Caco-2 (cell line): ENCODE measurements around the gene C16orf78. TPM values are rescaled to one million over a fixed set of nuclear protein-coding genes. Genes with fewer than 3 reads are reported as not detected.
A peak's percentile ranks its signal among the peaks of the same experiment; 100 is the strongest.

Source experiments
- BruUV-seq: library from RNA; stranded (reverse); fragments of 400-500 nt; replicated peaks from 2 replicates; lab custom pipeline; 2021; lab: Mats Ljungman, UMichigan
- CTCF ChIA-PET: fragments of 300-600 bp; sonication (Branson Sonifier 250); formaldehyde crosslinking; loops from one replicate; lab custom pipeline; 2022; ENCODE audit warnings: antibody characterized with exemption; lab: Charles Lee
- POLR2A ChIA-PET: fragments of 300-600 bp; sonication (Branson Sonifier 250); formaldehyde crosslinking; loops from one replicate; lab custom pipeline; 2022; ENCODE audit warnings: antibody characterized with exemption; lab: Charles Lee
- DNase-seq, 2 experiments: peaks; one replicate each; pipeline versions ENCODE4 v3.0.0 to v3.0.0-alpha.2; 2020 to 2022
- H3K27me3 ChIP-seq: replicated peaks from 2 replicates; pipeline ENCODE4 v1.6.0; 2011; ENCODE audit warnings: low read length; ENCODE audit not compliant: control insufficient read depth, insufficient read depth
- H3K36me3 ChIP-seq: 2 replicates; pipeline ENCODE4 v1.5.1; 2011; ENCODE audit warnings: low read length; ENCODE audit not compliant: control insufficient read depth, insufficient read depth
- H3K4me1 ChIP-seq: fragments of 250-450 bp; sonication (Bioruptor Pico); 2 replicates; pipeline ENCODE4 v1.5.1; 2020; ENCODE audit warnings: mild to moderate bottlenecking
- H3K4me3 ChIP-seq: 2 replicates; pipeline ENCODE4 v1.5.1; 2011; ENCODE audit warnings: low read depth, mild to moderate bottlenecking, control low read depth, low read length
- H3K9me3 ChIP-seq: fragments of 250-450 bp; sonication (Bioruptor Pico); 2 replicates; pipeline ENCODE4 v1.5.1; 2020; ENCODE audit warnings: mild to moderate bottlenecking, moderate library complexity
- H3K27ac Mint-ChIP-seq: one replicate; pipeline ENCODE4 v1.8.0; 2022; ENCODE audit warnings: mixed read lengths; ENCODE audit not compliant: unreplicated experiment
- H3K27me3 Mint-ChIP-seq: one replicate; pipeline ENCODE4 v1.8.0; 2022; ENCODE audit warnings: mixed read lengths; ENCODE audit not compliant: insufficient read depth, unreplicated experiment
- H3K36me3 Mint-ChIP-seq: one replicate; pipeline ENCODE4 v1.8.0; 2022; ENCODE audit warnings: mild to moderate bottlenecking, mixed read lengths; ENCODE audit not compliant: insufficient read depth, unreplicated experiment
- H3K4me1 Mint-ChIP-seq: one replicate; pipeline ENCODE4 v1.8.0; 2022; ENCODE audit warnings: low read depth, mixed read lengths; ENCODE audit not compliant: unreplicated experiment
- H3K4me3 Mint-ChIP-seq: one replicate; pipeline ENCODE4 v1.8.0; 2022; ENCODE audit warnings: mild to moderate bottlenecking, moderate library complexity, mixed read lengths; ENCODE audit not compliant: unreplicated experiment
- H3K9me3 Mint-ChIP-seq: one replicate; pipeline ENCODE4 v1.8.0; 2022; ENCODE audit warnings: mixed read lengths; ENCODE audit not compliant: unreplicated experiment
- intact Hi-C: fragments of 100-400 bp; cut with micrococcal nuclease; formaldehyde crosslinking; loops from one replicate; pipeline ENCODE4 v1.10.0; 2022; ENCODE audit not compliant: unreplicated experiment
- total RNA-seq: library from RNA; stranded (reverse); gene quantifications from 2 replicates; pipeline ENCODE4 v1.2.3, GENCODE V29; 2022
- TF ChIP-seq, protein P1 (sequence below), 2 experiments: fragments of 200-600 bp in 1 of 2; IDR thresholded peaks; 1 replicate in 1 of 2; 2 replicates in 1 of 2; pipeline versions ENCODE4 v1.5.1 to v1.8.0; 2011 to 2022; ENCODE audit warnings: antibody characterized with exemption in 1 of 2, control low read depth in 1 of 2, inconsistent platforms in 1 of 2, low read depth in 1 of 2, low read length in 1 of 2, mild to moderate bottlenecking in 1 of 2, moderate library complexity in 1 of 2; ENCODE audit not compliant: insufficient read depth in 1 of 2, severe bottlenecking in 1 of 2, unreplicated experiment in 1 of 2

Gene C16orf78
- total RNA-seq, 1 experiment from 2014 or later = not detected

DNA sequence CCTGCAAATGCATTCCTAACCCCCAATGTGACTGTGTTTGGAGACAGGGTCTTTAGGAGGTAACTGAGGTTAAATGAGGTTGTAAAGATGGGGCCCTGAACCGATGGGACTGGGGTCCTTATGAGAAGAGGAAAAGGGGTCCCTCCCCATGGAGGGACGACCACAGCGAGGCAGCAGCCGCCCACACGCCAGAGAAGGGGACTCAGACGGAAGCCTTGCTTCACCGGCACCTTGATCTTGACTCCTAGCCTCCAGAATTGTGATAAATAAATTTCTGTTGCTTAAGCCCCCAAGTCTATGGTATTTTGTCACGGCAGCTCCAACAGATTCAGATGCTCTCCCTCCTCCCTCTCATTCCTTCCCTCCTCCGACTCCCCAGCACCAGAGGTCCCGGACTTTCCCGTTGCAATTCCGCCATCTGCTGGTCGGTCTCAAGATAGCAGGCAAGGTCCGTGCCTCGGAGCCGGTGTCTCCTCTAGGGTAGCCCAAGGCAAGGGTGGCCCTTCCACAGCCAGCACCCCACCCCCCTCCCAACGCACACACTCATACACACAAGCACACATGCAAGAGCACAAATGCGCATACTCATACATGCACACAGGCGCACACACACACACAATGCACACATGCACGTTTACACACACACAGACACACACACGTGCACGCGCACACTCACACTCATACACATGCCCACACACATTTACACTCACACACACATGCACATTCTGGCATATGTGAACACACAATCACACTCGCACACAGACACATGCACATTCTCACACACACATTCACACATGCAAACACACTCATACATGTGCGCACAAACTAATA is 23.1 kb upstream of the C16orf78 start:
- Histone ChIP-seq H3K4me1 (no peaks in the 10 kb centered on the region), H3K27me3 (no peaks in the 10 kb centered on the region), H3K36me3 (no peaks in the 10 kb centered on the region), H3K9me3 (no peaks in the 10 kb centered on the region), H3K4me3 (no peak overlapping the region)
- DNase-seq = peak; percentile 65 to 79
- TF ChIP-seq, protein P1, sequence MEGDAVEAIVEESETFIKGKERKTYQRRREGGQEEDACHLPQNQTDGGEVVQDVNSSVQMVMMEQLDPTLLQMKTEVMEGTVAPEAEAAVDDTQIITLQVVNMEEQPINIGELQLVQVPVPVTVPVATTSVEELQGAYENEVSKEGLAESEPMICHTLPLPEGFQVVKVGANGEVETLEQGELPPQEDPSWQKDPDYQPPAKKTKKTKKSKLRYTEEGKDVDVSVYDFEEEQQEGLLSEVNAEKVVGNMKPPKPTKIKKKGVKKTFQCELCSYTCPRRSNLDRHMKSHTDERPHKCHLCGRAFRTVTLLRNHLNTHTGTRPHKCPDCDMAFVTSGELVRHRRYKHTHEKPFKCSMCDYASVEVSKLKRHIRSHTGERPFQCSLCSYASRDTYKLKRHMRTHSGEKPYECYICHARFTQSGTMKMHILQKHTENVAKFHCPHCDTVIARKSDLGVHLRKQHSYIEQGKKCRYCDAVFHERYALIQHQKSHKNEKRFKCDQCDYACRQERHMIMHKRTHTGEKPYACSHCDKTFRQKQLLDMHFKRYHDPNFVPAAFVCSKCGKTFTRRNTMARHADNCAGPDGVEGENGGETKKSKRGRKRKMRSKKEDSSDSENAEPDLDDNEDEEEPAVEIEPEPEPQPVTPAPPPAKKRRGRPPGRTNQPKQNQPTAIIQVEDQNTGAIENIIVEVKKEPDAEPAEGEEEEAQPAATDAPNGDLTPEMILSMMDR (IDR thresholded peaks at IDR 0.05; ENCODE audit: insufficient read depth in 1 of 2, low read depth in 1 of 2, low read length in 1 of 2, severe bottlenecking in 1 of 2, unreplicated experiment in 1 of 2) = peak; percentile 90 to 91
- peaks cover 6% of the 10 kb centered on the region for H3K27me3 Mint-ChIP-seq
- no peaks in the 10 kb centered on the region for H3K9me3 Mint-ChIP-seq
- POLR2A ChIA-PET = no interaction called here
- H3K4me3 Mint-ChIP-seq = no peak overlapping the region
- intact Hi-C loops = loop anchor here (1.0 to 5.0 kb wide), 2 partner anchors 448 to 663 kb away; no protein-coding TSS in a partner anchor
- H3K27ac Mint-ChIP-seq = no peak overlapping the region
- H3K4me1 Mint-ChIP-seq = no peaks in the 10 kb centered on the region
- BruUV-seq = no TSS peak
- no peaks in the 10 kb centered on the region for H3K36me3 Mint-ChIP-seq
- CTCF ChIA-PET = interaction anchor here (0.6 to 1.1 kb wide), 4 partner anchors 9 to 1297 kb away, joined by 3 read pairs; no protein-coding TSS in a partner anchor

DNA sequence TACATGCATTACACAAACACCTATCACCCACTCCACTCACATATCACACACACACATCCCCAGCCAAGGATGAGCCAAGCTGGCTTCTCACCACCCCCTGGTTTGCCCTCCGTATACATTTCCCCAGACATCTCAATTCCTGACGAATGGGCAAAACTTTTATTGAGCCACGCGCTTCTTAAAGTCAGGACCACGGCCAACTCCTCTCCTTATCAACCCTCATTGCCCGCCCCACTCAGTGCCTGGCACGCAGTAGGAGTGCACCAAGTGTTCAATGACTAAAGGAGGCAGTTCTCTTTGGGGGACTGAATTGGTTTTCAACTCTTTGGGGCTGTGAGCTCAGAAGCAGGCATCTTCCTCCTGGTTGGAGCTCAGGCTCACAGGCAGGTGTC is 22.5 kb upstream of the C16orf78 start:
- H3K4me1 ChIP-seq = no peaks in the 10 kb centered on the region
- Mint-ChIP-seq H3K36me3 (no peaks in the 10 kb centered on the region), H3K9me3 (no peaks in the 10 kb centered on the region), H3K4me3 (no peak overlapping the region), H3K27me3 (peaks cover 6% of the 10 kb centered on the region), H3K4me1 (no peaks in the 10 kb centered on the region), H3K27ac (no peak overlapping the region)
- no peaks in the 10 kb centered on the region for H3K27me3 ChIP-seq
- H3K36me3 ChIP-seq = no peaks in the 10 kb centered on the region
- intact Hi-C loops = loop anchor here (5.0 kb wide), 1 partner anchor 449 kb away; no protein-coding TSS in a partner anchor
- H3K4me3 ChIP-seq = no peak overlapping the region
- no peaks in the 10 kb centered on the region for H3K9me3 ChIP-seq
- TF ChIP-seq, protein P1 (IDR thresholded peaks at IDR 0.05; ENCODE audit: insufficient read depth in 1 of 2, low read depth in 1 of 2, low read length in 1 of 2, severe bottlenecking in 1 of 2, unreplicated experiment in 1 of 2) = no peak
- ChIA-PET POLR2A (no interaction called here), CTCF (interaction anchor here (0.6 to 1.1 kb wide), 2 partner anchors 632 to 664 kb away, joined by 3 read pairs; no protein-coding TSS in a partner anchor)
- BruUV-seq = no TSS peak
- no peak for DNase-seq

DNA sequence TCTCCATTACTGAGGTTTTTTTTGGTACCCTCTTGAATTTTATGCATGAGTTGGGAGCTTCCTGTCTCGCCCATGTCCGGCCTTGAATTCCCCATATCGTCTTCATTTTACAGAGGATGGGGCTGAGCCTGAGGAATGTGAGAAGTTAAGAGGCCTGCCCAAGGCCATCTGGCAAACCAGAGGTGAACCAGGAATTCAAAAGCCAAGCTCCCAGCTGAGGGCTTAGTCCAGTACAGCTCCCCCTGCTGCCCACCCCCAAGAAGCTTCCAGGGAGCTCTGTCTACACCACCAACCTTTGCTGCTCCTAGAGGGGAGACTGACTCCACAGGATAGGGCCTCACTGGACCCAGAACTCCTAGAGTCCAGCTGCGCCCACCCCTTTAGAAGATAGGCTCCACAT is 20.7 kb upstream of the C16orf78 start:
- Mint-ChIP-seq H3K27me3 (peaks cover 11% of the 10 kb centered on the region), H3K27ac (no peak overlapping the region), H3K9me3 (no peaks in the 10 kb centered on the region), H3K4me3 (no peak overlapping the region), H3K36me3 (no peaks in the 10 kb centered on the region), H3K4me1 (no peaks in the 10 kb centered on the region)
- Histone ChIP-seq H3K4me3 (no peak overlapping the region), H3K9me3 (no peaks in the 10 kb centered on the region), H3K27me3 (no peaks in the 10 kb centered on the region), H3K4me1 (no peaks in the 10 kb centered on the region), H3K36me3 (no peaks in the 10 kb centered on the region)
- intact Hi-C loops = loop anchor here (5.0 kb wide), 1 partner anchor 451 kb away; no protein-coding TSS in a partner anchor
- ChIA-PET POLR2A (no interaction called here), CTCF (interaction anchor here (0.5 to 0.6 kb wide), 2 partner anchors 12 to 719 kb away, joined by 3 read pairs; no protein-coding TSS in a partner anchor)
- BruUV-seq = no TSS peak
- DNase-seq = peak; percentile 39 to 45
- TF ChIP-seq, protein P1 (IDR thresholded peaks at IDR 0.05; ENCODE audit: insufficient read depth in 1 of 2, low read depth in 1 of 2, low read length in 1 of 2, severe bottlenecking in 1 of 2, unreplicated experiment in 1 of 2) = peak; percentile 32 to 55
